Progenitor cell of endocrine pancreas (in vitro differentiated cells): ENCODE results near the gene SH3PXD2A. TPM values are rescaled to one million over a fixed set of nuclear protein-coding genes. Genes with fewer than 3 reads are reported as not detected.

Experiments
- DNase-seq: peaks from one replicate; pipeline ENCODE4 v3.0.0; 2021; ENCODE audit warnings: low spot score; ENCODE audit not compliant: unreplicated experiment
- H3K27ac Mint-ChIP-seq: 2 replicates; pipeline ENCODE4 v1.8.0; 2021; ENCODE audit warnings: mild to moderate bottlenecking, moderate library complexity, mixed read lengths
- H3K27me3 Mint-ChIP-seq: 2 replicates; pipeline ENCODE4 v1.8.0; 2021; ENCODE audit warnings: mixed read lengths
- H3K36me3 Mint-ChIP-seq: 2 replicates; pipeline ENCODE4 v1.8.0; 2022; ENCODE audit warnings: mixed read lengths; ENCODE audit not compliant: insufficient read depth
- H3K4me1 Mint-ChIP-seq: 2 replicates; pipeline ENCODE4 v1.8.0; 2021; ENCODE audit warnings: low read depth, mixed read lengths
- H3K4me3 Mint-ChIP-seq: 2 replicates; pipeline ENCODE4 v1.8.0; 2021; ENCODE audit warnings: low read depth, mild to moderate bottlenecking, moderate library complexity, mixed read lengths
- H3K9me3 Mint-ChIP-seq: 2 replicates; pipeline ENCODE4 v1.8.0; 2021; ENCODE audit warnings: low read depth, mixed read lengths
- total RNA-seq: library from RNA; stranded (reverse); gene quantifications from 2 replicates; pipeline ENCODE4 v1.2.1, GENCODE V29; 2021
- TF ChIP-seq, protein P1 (sequence below): fragments of 200-600 bp; sonication (generic); IDR thresholded peaks from one replicate; pipeline ENCODE4 v1.5.0; 2021; ENCODE audit warnings: antibody characterized with exemption, mild to moderate bottlenecking; ENCODE audit not compliant: unreplicated experiment

The SH3PXD2A gene
- total RNA-seq, 1 donor from 2014 or later = 28.0 TPM

DNA sequence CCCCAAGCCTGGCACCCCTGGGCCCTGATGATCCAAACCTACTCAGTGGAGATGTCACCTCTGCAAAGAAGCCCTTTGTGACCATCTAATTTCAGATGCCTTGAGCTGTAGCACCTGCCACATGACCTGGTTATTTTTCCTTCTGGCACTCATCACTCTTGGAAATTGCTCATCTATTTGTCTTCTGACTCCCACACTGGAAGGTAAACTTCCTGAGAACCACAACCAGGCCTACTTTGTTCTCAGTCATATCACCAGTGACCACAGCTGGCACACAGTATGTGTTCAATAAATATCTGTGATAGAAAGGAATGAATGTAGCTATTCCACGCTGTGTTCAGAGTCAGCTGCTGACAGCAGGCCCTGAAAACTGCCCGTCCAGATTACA is 97.1 kb downstream of the SH3PXD2A start:
- H3K27me3 Mint-ChIP-seq = no peaks in the 10 kb centered on the region
- no peak overlapping the region for H3K27ac Mint-ChIP-seq
- peaks cover 15% of the 10 kb centered on the region for H3K4me1 Mint-ChIP-seq
- TF ChIP-seq, protein P1, sequence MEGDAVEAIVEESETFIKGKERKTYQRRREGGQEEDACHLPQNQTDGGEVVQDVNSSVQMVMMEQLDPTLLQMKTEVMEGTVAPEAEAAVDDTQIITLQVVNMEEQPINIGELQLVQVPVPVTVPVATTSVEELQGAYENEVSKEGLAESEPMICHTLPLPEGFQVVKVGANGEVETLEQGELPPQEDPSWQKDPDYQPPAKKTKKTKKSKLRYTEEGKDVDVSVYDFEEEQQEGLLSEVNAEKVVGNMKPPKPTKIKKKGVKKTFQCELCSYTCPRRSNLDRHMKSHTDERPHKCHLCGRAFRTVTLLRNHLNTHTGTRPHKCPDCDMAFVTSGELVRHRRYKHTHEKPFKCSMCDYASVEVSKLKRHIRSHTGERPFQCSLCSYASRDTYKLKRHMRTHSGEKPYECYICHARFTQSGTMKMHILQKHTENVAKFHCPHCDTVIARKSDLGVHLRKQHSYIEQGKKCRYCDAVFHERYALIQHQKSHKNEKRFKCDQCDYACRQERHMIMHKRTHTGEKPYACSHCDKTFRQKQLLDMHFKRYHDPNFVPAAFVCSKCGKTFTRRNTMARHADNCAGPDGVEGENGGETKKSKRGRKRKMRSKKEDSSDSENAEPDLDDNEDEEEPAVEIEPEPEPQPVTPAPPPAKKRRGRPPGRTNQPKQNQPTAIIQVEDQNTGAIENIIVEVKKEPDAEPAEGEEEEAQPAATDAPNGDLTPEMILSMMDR = no peak
- H3K9me3 Mint-ChIP-seq = no peaks in the 10 kb centered on the region
- H3K4me3 Mint-ChIP-seq = no peak overlapping the region
- no peaks in the 10 kb centered on the region for H3K36me3 Mint-ChIP-seq
- no peak for DNase-seq

DNA sequence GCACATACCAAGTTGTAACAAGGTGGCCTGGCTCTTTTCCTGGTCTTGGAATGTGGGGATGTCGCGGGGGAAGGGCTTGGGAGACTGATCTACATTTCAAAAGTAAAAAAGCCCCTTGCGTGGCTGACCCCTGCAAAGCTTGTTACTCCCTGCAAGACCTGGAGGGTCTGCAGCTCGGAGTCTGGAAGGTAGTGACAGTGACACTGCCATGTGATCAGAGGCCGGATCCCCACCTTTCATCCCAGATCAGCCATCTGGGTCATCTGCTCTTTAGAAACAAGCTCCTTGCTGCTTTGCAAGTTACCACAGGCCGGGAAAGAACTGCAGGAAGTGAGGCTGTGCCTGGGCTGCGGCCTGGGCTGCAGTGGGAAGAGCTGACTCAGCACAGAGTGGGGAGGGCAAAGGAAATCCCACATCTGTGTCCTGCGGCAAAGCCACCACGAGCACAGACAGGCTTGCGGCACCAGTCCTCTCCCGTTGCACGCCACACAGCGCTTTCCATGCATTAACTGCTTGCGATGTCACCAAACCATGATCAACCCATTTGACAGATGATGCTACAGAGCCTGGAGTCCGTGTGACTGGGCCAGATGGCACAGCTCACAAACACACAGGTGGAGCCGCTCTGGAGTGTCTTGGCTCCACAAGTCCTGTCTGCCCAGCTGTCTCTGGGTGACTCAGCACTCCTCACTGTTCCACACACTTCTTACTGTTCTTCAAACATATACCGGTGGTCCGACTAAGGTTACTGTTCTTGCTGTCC is 97.7 kb downstream of the SH3PXD2A start:
- Mint-ChIP-seq H3K27ac (no peak overlapping the region), H3K27me3 (no peaks in the 10 kb centered on the region), H3K9me3 (no peaks in the 10 kb centered on the region), H3K4me3 (no peak overlapping the region), H3K4me1 (peaks cover 15% of the 10 kb centered on the region), H3K36me3 (no peaks in the 10 kb centered on the region)
- TF ChIP-seq, protein P1 = no peak
- no peak for DNase-seq

DNA sequence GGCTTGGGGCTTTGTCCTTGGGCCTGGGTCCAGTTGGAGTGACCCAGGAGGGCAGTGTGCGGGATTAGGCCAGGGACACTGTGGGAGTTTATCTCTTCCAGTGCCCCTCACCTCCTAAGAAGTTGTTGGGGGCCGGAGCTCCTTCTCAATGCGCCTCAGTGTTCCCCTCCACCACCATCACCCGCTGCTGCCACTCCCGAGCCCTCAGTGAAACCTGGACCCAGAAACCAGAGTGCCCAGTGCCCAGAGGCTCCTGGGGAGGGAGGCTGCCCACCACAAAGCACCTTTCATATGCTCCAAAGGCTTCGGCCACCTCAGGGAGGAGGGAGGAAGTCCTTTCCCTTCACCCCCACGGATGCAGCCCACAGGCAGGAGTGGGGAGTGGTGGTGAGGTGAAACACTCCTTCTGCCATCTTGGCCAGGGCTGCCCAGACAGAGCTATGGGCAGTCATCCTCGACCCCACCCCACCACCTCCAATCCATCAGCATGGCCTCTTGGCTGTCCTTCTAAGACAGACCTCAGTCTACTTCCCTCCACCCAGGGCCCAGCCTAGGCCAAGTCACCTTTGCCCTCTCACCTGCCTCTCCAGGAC is 99.0 kb downstream of the SH3PXD2A start:
- Mint-ChIP-seq H3K9me3 (no peaks in the 10 kb centered on the region), H3K27ac (no peak overlapping the region), H3K36me3 (no peaks in the 10 kb centered on the region), H3K27me3 (no peaks in the 10 kb centered on the region), H3K4me1 (peaks cover 13% of the 10 kb centered on the region), H3K4me3 (no peak overlapping the region)
- DNase-seq = no peak
- TF ChIP-seq, protein P1 = no peak

DNA sequence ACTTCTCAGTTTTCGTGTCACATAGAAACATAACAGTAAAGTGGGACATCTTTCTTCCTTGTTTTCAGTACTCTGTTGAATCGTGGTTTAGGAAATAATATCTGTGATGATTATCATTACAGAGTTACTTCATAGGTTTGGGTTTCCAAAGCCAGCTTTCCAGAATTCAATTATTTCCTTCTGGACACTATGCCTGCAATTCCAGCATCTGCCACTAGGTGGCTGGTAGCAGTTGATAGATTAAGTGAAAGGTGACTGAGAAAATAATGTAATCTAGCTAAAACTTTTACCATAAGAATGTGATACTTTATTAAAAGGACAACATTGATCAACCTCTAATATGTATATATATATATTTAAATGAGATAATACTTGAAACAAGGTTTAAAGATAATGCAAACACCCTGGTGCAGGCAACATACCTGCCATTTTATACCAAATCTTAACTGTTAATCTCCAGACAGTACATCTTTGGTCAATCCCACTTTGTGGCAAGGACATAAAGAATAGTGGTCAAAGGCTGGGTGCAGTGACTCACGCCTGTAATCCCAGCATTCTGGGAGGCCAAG is 102.6 kb downstream of the SH3PXD2A start:
- peaks cover 2% of the 10 kb centered on the region for H3K4me1 Mint-ChIP-seq
- no peak overlapping the region for H3K27ac Mint-ChIP-seq
- DNase-seq = no peak
- H3K9me3 Mint-ChIP-seq = no peaks in the 10 kb centered on the region
- no peaks in the 10 kb centered on the region for H3K36me3 Mint-ChIP-seq
- TF ChIP-seq, protein P1 = peak; percentile 78
- no peaks in the 10 kb centered on the region for H3K27me3 Mint-ChIP-seq
- no peak overlapping the region for H3K4me3 Mint-ChIP-seq

DNA sequence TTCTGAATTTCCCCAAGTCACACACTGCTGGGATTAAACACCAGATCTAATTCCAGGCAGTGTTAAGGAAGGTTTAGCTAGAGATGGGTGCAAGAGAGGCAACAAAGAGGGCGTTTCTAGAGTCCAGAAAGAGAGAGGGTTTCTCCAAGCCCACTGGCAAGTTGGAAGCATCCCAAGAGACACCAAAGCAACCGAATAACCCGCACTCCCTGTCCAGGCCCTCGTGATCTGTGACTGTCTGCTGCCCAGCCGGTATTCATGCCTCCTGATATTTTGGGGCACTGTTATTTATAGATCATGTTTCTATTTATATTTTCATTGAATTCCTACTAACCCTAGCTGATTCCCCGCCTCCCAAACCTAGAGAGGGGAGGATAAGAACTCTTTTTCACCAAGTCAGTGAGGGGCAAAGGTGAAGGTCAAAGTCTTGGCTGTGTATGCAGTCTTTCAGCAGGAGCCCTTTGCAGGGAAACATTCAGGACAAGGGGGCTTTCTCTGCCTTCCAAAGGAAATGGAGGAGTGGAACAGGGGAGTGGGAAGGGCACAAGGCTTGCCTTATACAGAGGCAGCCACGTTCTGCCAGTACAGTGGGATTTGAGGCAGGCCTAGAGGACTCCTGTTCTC is 103.6 kb downstream of the SH3PXD2A start:
- DNase-seq = no peak
- TF ChIP-seq, protein P1 = no peak
- Mint-ChIP-seq H3K4me1 (peaks cover 2% of the 10 kb centered on the region), H3K27ac (no peak overlapping the region), H3K9me3 (no peaks in the 10 kb centered on the region), H3K27me3 (no peaks in the 10 kb centered on the region), H3K4me3 (no peak overlapping the region), H3K36me3 (no peaks in the 10 kb centered on the region)
